Measurements from ENCODE around the gene BAZ1B. TPM values are rescaled to one million over a fixed set of nuclear protein-coding genes. Genes with fewer than 3 reads are reported as not detected.
A peak's percentile ranks its signal among the peaks of the same experiment; 100 is the strongest.

BAZ1B gene
- total RNA-seq, 1 experiment from 2014 or later, result 66.3 TPM

DNA sequence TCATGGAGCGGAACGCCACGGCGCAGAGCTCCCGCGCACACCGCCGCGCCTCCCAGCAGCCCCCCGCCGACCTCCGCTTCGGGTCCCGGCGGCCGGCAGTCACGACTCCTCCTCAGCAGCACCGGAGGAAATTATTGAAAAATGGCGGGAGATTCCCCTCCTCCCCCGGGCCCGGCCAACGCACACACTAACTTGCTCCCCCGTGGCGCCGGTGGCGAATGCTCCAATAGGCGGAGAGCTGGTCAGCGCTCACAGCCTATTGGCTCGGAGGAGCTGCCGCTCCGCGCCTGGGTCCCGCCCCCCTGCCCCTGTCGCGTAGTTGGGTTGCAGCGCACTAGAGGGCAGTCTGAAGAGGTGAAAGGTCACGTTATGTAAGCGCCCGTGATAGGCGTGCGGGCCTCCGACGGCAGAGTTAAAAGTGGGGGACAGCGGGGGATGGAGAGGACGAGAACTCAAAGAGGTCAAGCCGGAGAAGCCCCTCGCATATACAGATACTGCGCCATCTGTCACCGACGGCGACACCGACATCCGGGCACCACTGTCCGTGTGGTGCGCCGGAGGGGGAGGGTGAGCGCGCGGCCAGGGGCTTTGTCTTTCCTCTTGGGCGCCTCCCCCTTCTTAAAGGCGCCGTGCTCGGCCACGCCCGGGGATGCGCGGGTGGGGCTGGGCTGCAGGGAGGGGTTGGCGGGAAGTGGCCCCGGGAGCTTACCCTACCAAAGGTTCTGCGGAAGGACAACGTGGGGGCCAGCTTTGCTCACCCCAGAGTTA, at the start of gene BAZ1B (continued):
- no peak for TF ChIP-seq CTCF (IDR thresholded peaks at IDR 0.05)
- TF ChIP-seq NFATC4 (CRISPR knock-in tag; IDR thresholded peaks at IDR 0.05), result no peak
- peak; percentile 97 for TF ChIP-seq NFYB (CRISPR knock-in tag; conservative IDR thresholded peaks at IDR 0.05; ENCODE audit: low read depth)
- no peak for TF ChIP-seq RELA (CRISPR knock-in tag; IDR thresholded peaks at IDR 0.05; ENCODE audit: borderline replicate concordance)
- no peak for TF ChIP-seq IRF1 (CRISPR knock-in tag; IDR thresholded peaks at IDR 0.05)
- TF ChIP-seq ZNF121 (CRISPR knock-in tag; IDR thresholded peaks at IDR 0.05), result no peak
- no peak for TF ChIP-seq ZNF671 (CRISPR knock-in tag; IDR thresholded peaks at IDR 0.05)
- TF ChIP-seq USF2 (CRISPR knock-in tag; IDR thresholded peaks at IDR 0.05), result peak; percentile 43; the same call in 1 of the 2 replicates
- TF ChIP-seq CBFB (CRISPR knock-in tag; IDR thresholded peaks at IDR 0.05; ENCODE audit: low read depth), result no peak
- TF ChIP-seq NR2C2 (CRISPR knock-in tag; IDR thresholded peaks at IDR 0.05), result peak; percentile 84
- no peak for TF ChIP-seq PRRX2 (CRISPR knock-in tag; IDR thresholded peaks at IDR 0.05)
- no peak for TF ChIP-seq TP53 (CRISPR knock-in tag; IDR thresholded peaks at IDR 0.05)
- peak; percentile 60 for TF ChIP-seq FOXP4 (CRISPR knock-in tag; IDR thresholded peaks at IDR 0.05)
- no peak for TF ChIP-seq MYBL2 (CRISPR knock-in tag; IDR thresholded peaks at IDR 0.05)
- TF ChIP-seq ZNF532 (CRISPR knock-in tag; IDR thresholded peaks at IDR 0.05; ENCODE audit: borderline replicate concordance), result no peak
- TF ChIP-seq ATF3 (CRISPR knock-in tag; conservative IDR thresholded peaks at IDR 0.05), result no peak
- TF ChIP-seq ZNF263 (CRISPR knock-in tag; IDR thresholded peaks at IDR 0.05; ENCODE audit: low read depth), result no peak
- TF ChIP-seq, protein P1, sequence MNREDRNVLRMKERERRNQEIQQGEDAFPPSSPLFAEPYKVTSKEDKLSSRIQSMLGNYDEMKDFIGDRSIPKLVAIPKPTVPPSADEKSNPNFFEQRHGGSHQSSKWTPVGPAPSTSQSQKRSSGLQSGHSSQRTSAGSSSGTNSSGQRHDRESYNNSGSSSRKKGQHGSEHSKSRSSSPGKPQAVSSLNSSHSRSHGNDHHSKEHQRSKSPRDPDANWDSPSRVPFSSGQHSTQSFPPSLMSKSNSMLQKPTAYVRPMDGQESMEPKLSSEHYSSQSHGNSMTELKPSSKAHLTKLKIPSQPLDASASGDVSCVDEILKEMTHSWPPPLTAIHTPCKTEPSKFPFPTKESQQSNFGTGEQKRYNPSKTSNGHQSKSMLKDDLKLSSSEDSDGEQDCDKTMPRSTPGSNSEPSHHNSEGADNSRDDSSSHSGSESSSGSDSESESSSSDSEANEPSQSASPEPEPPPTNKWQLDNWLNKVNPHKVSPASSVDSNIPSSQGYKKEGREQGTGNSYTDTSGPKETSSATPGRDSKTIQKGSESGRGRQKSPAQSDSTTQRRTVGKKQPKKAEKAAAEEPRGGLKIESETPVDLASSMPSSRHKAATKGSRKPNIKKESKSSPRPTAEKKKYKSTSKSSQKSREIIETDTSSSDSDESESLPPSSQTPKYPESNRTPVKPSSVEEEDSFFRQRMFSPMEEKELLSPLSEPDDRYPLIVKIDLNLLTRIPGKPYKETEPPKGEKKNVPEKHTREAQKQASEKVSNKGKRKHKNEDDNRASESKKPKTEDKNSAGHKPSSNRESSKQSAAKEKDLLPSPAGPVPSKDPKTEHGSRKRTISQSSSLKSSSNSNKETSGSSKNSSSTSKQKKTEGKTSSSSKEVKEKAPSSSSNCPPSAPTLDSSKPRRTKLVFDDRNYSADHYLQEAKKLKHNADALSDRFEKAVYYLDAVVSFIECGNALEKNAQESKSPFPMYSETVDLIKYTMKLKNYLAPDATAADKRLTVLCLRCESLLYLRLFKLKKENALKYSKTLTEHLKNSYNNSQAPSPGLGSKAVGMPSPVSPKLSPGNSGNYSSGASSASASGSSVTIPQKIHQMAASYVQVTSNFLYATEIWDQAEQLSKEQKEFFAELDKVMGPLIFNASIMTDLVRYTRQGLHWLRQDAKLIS (CRISPR knock-in tag; IDR thresholded peaks at IDR 0.05; ENCODE audit: borderline replicate concordance), result no peak
- no peak for TF ChIP-seq ZNF416 (CRISPR knock-in tag; IDR thresholded peaks at IDR 0.05)
- no peak; the same call in 1 of the 2 replicates for TF ChIP-seq ZNF232 (CRISPR knock-in tag; IDR thresholded peaks at IDR 0.05)
- TF ChIP-seq FOXJ3 (CRISPR knock-in tag; IDR thresholded peaks at IDR 0.05; ENCODE audit: borderline replicate concordance), result no peak
- TF ChIP-seq ZNF317 (CRISPR knock-in tag; IDR thresholded peaks at IDR 0.05; ENCODE audit: borderline replicate concordance, low read depth), result no peak
- TF ChIP-seq SMAD4 (CRISPR knock-in tag; IDR thresholded peaks at IDR 0.05), result no peak
- TF ChIP-seq CREM (CRISPR knock-in tag; IDR thresholded peaks at IDR 0.05), result 0 out of 2 replicates have a peak, but pooled peaks have one; percentile 33
- TF ChIP-seq ZNF396 (CRISPR knock-in tag; IDR thresholded peaks at IDR 0.05; ENCODE audit: borderline replicate concordance), result no peak
- TF ChIP-seq FOXP1 (CRISPR knock-in tag; IDR thresholded peaks at IDR 0.05; ENCODE audit: borderline replicate concordance), result no peak

All from WTC11 (cell line).